GM19025 (cell line): ENCODE results near the gene TSPAN9.

ENCODE experiments used
- ATAC-seq: cut with Tn5 transposase; IDR thresholded peaks from one replicate; pipeline ENCODE4 v1.9.1; 2021; ENCODE audit warnings: mild to moderate bottlenecking, low read depth, moderate library complexity; ENCODE audit not compliant: unreplicated experiment

The TSPAN9 gene

GRCh38 chr12:3092764-3093163, 15.6 kb downstream of the TSPAN9 start:
- no peak for ATAC-seq

- no peak for ATAC-seq
Measured at GRCh38 chr12:3097186-3097804, 20.1 kb downstream of the TSPAN9 start.

- ATAC-seq: no peak
Measured at GRCh38 chr12:3097836-3098235, 20.7 kb downstream of the TSPAN9 start.

- ATAC-seq: no peak
Measured at GRCh38 chr12:3098436-3098835, 21.3 kb downstream of the TSPAN9 start.

GRCh38 chr12:3099146-3099545, 22.0 kb downstream of the TSPAN9 start:
- no peak for ATAC-seq

GRCh38 chr12:3101309-3102024, 24.3 kb downstream of the TSPAN9 start:
- no peak for ATAC-seq

GRCh38 chr12:3102771-3103410, 25.7 kb downstream of the TSPAN9 start:
- ATAC-seq: no peak

- no peak for ATAC-seq
Measured at GRCh38 chr12:3103806-3104205, 26.6 kb downstream of the TSPAN9 start.

- no peak for ATAC-seq
Measured at GRCh38 chr12:3105690-3106479, 28.7 kb downstream of the TSPAN9 start.

GRCh38 chr12:3106579-3106978, 29.4 kb downstream of the TSPAN9 start:
- ATAC-seq: no peak

GRCh38 chr12:3107071-3107583, 29.9 kb downstream of the TSPAN9 start:
- ATAC-seq: no peak

- ATAC-seq: no peak
Measured at GRCh38 chr12:3107954-3108353, 30.8 kb downstream of the TSPAN9 start.

GRCh38 chr12:3110578-3110977, 33.4 kb downstream of the TSPAN9 start:
- ATAC-seq: no peak

GRCh38 chr12:3113671-3114325, 36.6 kb downstream of the TSPAN9 start:
- ATAC-seq: no peak

- no peak for ATAC-seq
Measured at GRCh38 chr12:3114671-3115070, 37.5 kb downstream of the TSPAN9 start.

- no peak for ATAC-seq
Measured at GRCh38 chr12:3115078-3115477, 37.9 kb downstream of the TSPAN9 start.

- no peak for ATAC-seq
Measured at GRCh38 chr12:3116106-3116844, 39.1 kb downstream of the TSPAN9 start.

- no peak for ATAC-seq
Measured at GRCh38 chr12:3117144-3117581, 40.0 kb downstream of the TSPAN9 start.

- ATAC-seq: no peak
Measured at GRCh38 chr12:3117591-3118015, 40.4 kb downstream of the TSPAN9 start.
